GM12878 (cell line): ENCODE measurements around the gene THOC5. TPM values are rescaled to one million over a fixed set of nuclear protein-coding genes. Genes with fewer than 3 reads are reported as not detected.

ENCODE experiments used
- ATAC-seq: fragments of 200-7000 bp; cut with Tn5 transposase; 3 replicates; pipeline ENCODE4 v1.9.1; 2020; ENCODE audit warnings: mild to moderate bottlenecking, moderate library complexity
- BruUV-seq: library from RNA; stranded (reverse); fragments of 400-500 nt; replicated peaks from 2 replicates; lab custom pipeline; 2021; lab: Mats Ljungman, UMichigan
- CTCF ChIA-PET: fragments of 300-600 bp; sonication (Branson Sonifier 250); formaldehyde crosslinking; extraction: SDS; loops from one replicate; lab custom pipeline; 2021; ENCODE audit warnings: inconsistent platforms; lab: Yijun Ruan, JAX
- POLR2A ChIA-PET: fragments of 350-600 bp; formaldehyde crosslinking; extraction: SDS; loops from one replicate; lab custom pipeline; 2021; ENCODE audit warnings: inconsistent platforms; lab: Charles Lee
- RAD21 ChIA-PET: fragments of 300-600 bp; sonication (Branson Sonifier 250); formaldehyde crosslinking; loops from one replicate; lab custom pipeline; 2023; ENCODE audit warnings: antibody characterized with exemption; ENCODE audit not compliant: unreplicated experiment; lab: Charles Lee
- SMC1A ChIA-PET: fragments of 300-600 bp; sonication (Branson Sonifier 250); formaldehyde crosslinking; loops from one replicate; lab custom pipeline; 2023; ENCODE audit not compliant: unreplicated experiment, uncharacterized antibody; lab: Charles Lee
- DNase-seq: peaks from one replicate; pipeline ENCODE4 v3.0.0-alpha.2; 2011; ENCODE audit warnings: low read depth, low spot score
- FAIRE-seq: peaks from 3 replicates; lab custom pipeline; 2011; peaks lifted over from hg19 to GRCh38; lab: Jason Lieb, UNC
- H2AFZ ChIP-seq: 2 replicates; pipeline ENCODE4 v1.6.0; 2011; ENCODE audit warnings: low read depth, low read length, control low read depth; ENCODE audit not compliant: control insufficient read depth
- H3K27ac ChIP-seq: 2 replicates; pipeline ENCODE4 v1.5.1; 2011; ENCODE audit warnings: control low read depth; ENCODE audit not compliant: control insufficient read depth, insufficient read depth
- H3K27me3 ChIP-seq, 2 experiments: replicated peaks in 1 of 2; 2 replicates each; pipeline versions ENCODE4 v1.6.0 to v1.6.1; 2011; ENCODE audit warnings: low read length in 1 of 2; ENCODE audit not compliant: control insufficient read depth in 2 of 2, insufficient read depth in 2 of 2
- H3K36me3 ChIP-seq, 2 experiments: 2 replicates each; pipeline ENCODE4 v1.5.1; 2011; ENCODE audit warnings: low read length in 1 of 2; ENCODE audit not compliant: control insufficient read depth in 2 of 2, insufficient read depth in 2 of 2
- H3K4me1 ChIP-seq: 2 replicates; pipeline ENCODE4 v1.6.1; 2011; ENCODE audit warnings: mild to moderate bottlenecking, low read length, moderate library complexity, mixed read lengths; ENCODE audit not compliant: control insufficient read depth, insufficient read depth
- H3K4me2 ChIP-seq: 2 replicates; pipeline ENCODE4 v1.6.0; 2011; ENCODE audit warnings: control low read depth; ENCODE audit not compliant: control insufficient read depth, insufficient read depth
- H3K4me3 ChIP-seq: fragments of 200-600 bp; sonication (generic); 2 replicates; pipeline ENCODE4 v1.5.1; 2016
- H3K79me2 ChIP-seq: 2 replicates; pipeline ENCODE4 v1.6.0; 2011; ENCODE audit warnings: low read length; ENCODE audit not compliant: control insufficient read depth, insufficient read depth
- H3K9ac ChIP-seq: 2 replicates; pipeline ENCODE4 v1.8.0; 2011; ENCODE audit warnings: low read length, control low read depth, mixed read lengths; ENCODE audit not compliant: control insufficient read depth, insufficient read depth
- H3K9me3 ChIP-seq: replicated peaks from 3 replicates; pipeline ENCODE4 v1.5.1; 2011; ENCODE audit warnings: mild to moderate bottlenecking, low read length; ENCODE audit not compliant: control insufficient read depth, insufficient read depth
- H4K20me1 ChIP-seq: 2 replicates; pipeline ENCODE4 v1.6.0; 2011; ENCODE audit not compliant: control insufficient read depth, insufficient read depth
- EGR1 ChIP-seq, 2 experiments: IDR thresholded peaks; 1 replicate in 1 of 2; 2 replicates in 1 of 2; pipeline ENCODE4 v1.6.1; 2011 to 2012; ENCODE audit warnings: low read depth in 2 of 2, low read length in 2 of 2, borderline replicate concordance in 1 of 2, mild to moderate bottlenecking in 1 of 2, moderate library complexity in 1 of 2
- MYC ChIP-seq: IDR thresholded peaks from 2 replicates; pipeline ENCODE4 v1.6.1; 2011; ENCODE audit warnings: mild to moderate bottlenecking, low read length, moderate library complexity, inconsistent platforms; ENCODE audit not compliant: insufficient read depth, insufficient replicate concordance, insufficient read length, severe bottlenecking
- PML ChIP-seq: IDR thresholded peaks from 2 replicates; pipeline ENCODE4 v1.6.1; 2012; ENCODE audit warnings: low read length, inconsistent platforms
- RAD51 ChIP-seq: fragments of 450-650 bp; IDR thresholded peaks from 2 replicates; pipeline ENCODE4 v1.6.1; 2016; ENCODE audit warnings: moderate library complexity, mild to moderate bottlenecking, inconsistent platforms
- SUZ12 ChIP-seq: fragments of 200-600 bp; sonication (generic); IDR thresholded peaks from one replicate; pipeline ENCODE4 v1.6.1; 2018; ENCODE audit warnings: antibody characterized with exemption, mild to moderate bottlenecking; ENCODE audit not compliant: unreplicated experiment
- TCF3 ChIP-seq: IDR thresholded peaks from 2 replicates; pipeline ENCODE4 v1.6.1; 2012; ENCODE audit warnings: low read depth, mild to moderate bottlenecking, low read length, borderline replicate concordance; ENCODE audit not compliant: insufficient read depth
- ZZZ3 ChIP-seq: IDR thresholded peaks from 2 replicates; pipeline ENCODE4 v1.6.1; 2011; ENCODE audit warnings: low read depth; ENCODE audit not compliant: control insufficient read depth, insufficient read length
- WGBS: methylation state at CpG from one replicate; pipeline ENCODE4 v1.1.6; 2016; ENCODE audit warnings: low lambda C conversion rate; ENCODE audit not compliant: insufficient replicate concordance, insufficient coverage; ENCODE audit errors: missing lambda C conversion rate; 5-methylcytosine and 5-hydroxymethylcytosine counted together
- in situ Hi-C: fragments of 300-500 bp; cut with MboI; formaldehyde crosslinking; loops from 9 replicates; pipeline ENCODE4 v1.14.3; 2018; ENCODE audit warnings: mixed read lengths
- intact Hi-C: fragments of 100-400 bp; cut with micrococcal nuclease; formaldehyde crosslinking; loops from one replicate; pipeline ENCODE4 v1.14.2; 2022; ENCODE audit not compliant: unreplicated experiment
- polyA plus RNA-seq, 11 experiments: library from polyadenylated mRNA; depleted of rRNA in 4 of 11; unstranded in 6 of 11; stranded (reverse) in 5 of 11; fragments of >200 nt; fragmentation: Nextera tagmentation in 4 of 11; fragmentation: Illumina TruSeq in 1 of 11; extraction: Ambion mirVana in 4 of 11; extraction: Trizol in 1 of 11; gene quantifications; 1 replicate in 1 of 11; 2 replicates in 10 of 11; pipeline versions ENCODE4 v1.2.1 to v1.2.3, GENCODE V29; 2011 to 2016; ENCODE audit warnings: inconsistent platforms in 2 of 11, missing spikeins in 2 of 11, low read depth in 1 of 11
- total RNA-seq, 4 experiments: library from RNA; depleted of rRNA in 3 of 4; stranded (reverse); fragments of >200 nt in 3 of 4; fragmentation: Illumina TruSeq in 1 of 4; extraction: Trizol in 1 of 4; gene quantifications; 2 replicates each; pipeline versions ENCODE4 v1.2.1 to v1.2.3, GENCODE V29; 2013 to 2021
- TF ChIP-seq, protein P1 (sequence below): IDR thresholded peaks from 2 replicates; pipeline ENCODE4 v1.6.1; 2011; ENCODE audit warnings: mild to moderate bottlenecking, low read depth, low read length, moderate library complexity; ENCODE audit not compliant: insufficient replicate concordance
- TF ChIP-seq, protein P2 (sequence below): IDR thresholded peaks from 2 replicates; pipeline ENCODE4 v1.6.1; 2012; ENCODE audit warnings: low read depth, low read length, improper control_type of control experiment
- TF ChIP-seq, protein P3 (sequence below): fragments of 450-650 bp; IDR thresholded peaks from 2 replicates; pipeline ENCODE4 v1.6.1; 2017; ENCODE audit warnings: mild to moderate bottlenecking
- TF ChIP-seq, protein P4 (sequence below): IDR thresholded peaks from 2 replicates; pipeline ENCODE4 v1.6.1; 2011; ENCODE audit warnings: low read depth, low read length, improper control_type of control experiment, borderline replicate concordance

The THOC5 gene
- total and polyA plus RNA-seq, 10 of the 15 experiments (the other 5 are each of a cell fraction or from before 2014, with no cell fraction given), result 20.9 to 44.9 (median 31.4) TPM

DNA sequence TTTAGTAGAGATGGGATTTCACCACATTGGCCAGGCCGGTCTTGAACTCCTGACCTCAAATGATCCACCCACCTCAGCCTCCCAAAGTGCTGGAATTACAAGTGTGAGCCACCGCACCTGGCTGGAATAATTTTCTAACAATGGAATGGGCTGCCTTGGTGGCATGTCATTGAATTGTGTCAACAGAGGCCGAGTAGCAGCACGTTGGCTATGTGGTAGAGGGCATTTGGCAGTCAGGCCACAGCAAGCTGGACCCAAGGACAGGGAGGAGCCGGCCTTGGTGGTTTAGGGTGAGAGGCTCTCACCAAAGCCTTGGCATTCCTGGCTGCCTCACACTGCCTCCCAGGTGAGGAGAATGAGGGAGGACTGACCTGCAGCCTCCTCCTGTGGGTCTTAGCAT is 31.4 kb upstream of the THOC5 start:
- Histone ChIP-seq H3K9ac (no peak overlapping the region), H3K4me2 (no peak overlapping the region), H4K20me1 (no peaks in the 10 kb centered on the region), H3K9me3 (no peaks in the 10 kb centered on the region), H3K27me3 (no peaks in the 10 kb centered on the region), H3K4me1 (peaks cover 4% of the 10 kb centered on the region; the same call in 1 of the 2 replicates), H3K4me3 (no peak overlapping the region), H2AFZ (no peak overlapping the region), H3K36me3 (no peaks in the 10 kb centered on the region), H3K27ac (no peak overlapping the region), H3K79me2 (peaks cover 9% of the 10 kb centered on the region)
- no TSS peak for BruUV-seq
- ATAC-seq (no peak), DNase-seq (no peak), FAIRE-seq (no peak)
- TF ChIP-seq EGR1 (IDR thresholded peaks at IDR 0.05; ENCODE audit: borderline replicate concordance in 1 of 2, low read depth in 2 of 2, low read length in 2 of 2), result no peak
- TF ChIP-seq, protein P1, sequence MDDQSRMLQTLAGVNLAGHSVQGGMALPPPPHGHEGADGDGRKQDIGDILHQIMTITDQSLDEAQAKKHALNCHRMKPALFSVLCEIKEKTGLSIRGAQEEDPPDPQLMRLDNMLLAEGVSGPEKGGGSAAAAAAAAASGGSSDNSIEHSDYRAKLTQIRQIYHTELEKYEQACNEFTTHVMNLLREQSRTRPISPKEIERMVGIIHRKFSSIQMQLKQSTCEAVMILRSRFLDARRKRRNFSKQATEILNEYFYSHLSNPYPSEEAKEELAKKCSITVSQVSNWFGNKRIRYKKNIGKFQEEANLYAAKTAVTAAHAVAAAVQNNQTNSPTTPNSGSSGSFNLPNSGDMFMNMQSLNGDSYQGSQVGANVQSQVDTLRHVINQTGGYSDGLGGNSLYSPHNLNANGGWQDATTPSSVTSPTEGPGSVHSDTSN, result no peak
- TF ChIP-seq SUZ12, result no peak
- TF ChIP-seq, protein P2, sequence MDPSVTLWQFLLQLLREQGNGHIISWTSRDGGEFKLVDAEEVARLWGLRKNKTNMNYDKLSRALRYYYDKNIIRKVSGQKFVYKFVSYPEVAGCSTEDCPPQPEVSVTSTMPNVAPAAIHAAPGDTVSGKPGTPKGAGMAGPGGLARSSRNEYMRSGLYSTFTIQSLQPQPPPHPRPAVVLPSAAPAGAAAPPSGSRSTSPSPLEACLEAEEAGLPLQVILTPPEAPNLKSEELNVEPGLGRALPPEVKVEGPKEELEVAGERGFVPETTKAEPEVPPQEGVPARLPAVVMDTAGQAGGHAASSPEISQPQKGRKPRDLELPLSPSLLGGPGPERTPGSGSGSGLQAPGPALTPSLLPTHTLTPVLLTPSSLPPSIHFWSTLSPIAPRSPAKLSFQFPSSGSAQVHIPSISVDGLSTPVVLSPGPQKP, result no peak
- TF ChIP-seq, protein P3, sequence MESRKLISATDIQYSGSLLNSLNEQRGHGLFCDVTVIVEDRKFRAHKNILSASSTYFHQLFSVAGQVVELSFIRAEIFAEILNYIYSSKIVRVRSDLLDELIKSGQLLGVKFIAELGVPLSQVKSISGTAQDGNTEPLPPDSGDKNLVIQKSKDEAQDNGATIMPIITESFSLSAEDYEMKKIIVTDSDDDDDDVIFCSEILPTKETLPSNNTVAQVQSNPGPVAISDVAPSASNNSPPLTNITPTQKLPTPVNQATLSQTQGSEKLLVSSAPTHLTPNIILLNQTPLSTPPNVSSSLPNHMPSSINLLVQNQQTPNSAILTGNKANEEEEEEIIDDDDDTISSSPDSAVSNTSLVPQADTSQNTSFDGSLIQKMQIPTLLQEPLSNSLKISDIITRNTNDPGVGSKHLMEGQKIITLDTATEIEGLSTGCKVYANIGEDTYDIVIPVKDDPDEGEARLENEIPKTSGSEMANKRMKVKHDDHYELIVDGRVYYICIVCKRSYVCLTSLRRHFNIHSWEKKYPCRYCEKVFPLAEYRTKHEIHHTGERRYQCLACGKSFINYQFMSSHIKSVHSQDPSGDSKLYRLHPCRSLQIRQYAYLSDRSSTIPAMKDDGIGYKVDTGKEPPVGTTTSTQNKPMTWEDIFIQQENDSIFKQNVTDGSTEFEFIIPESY, result no peak
- no peak for TF ChIP-seq ZZZ3
- TF ChIP-seq, protein P4, sequence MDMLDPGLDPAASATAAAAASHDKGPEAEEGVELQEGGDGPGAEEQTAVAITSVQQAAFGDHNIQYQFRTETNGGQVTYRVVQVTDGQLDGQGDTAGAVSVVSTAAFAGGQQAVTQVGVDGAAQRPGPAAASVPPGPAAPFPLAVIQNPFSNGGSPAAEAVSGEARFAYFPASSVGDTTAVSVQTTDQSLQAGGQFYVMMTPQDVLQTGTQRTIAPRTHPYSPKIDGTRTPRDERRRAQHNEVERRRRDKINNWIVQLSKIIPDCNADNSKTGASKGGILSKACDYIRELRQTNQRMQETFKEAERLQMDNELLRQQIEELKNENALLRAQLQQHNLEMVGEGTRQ, result no peak
- no peak for TF ChIP-seq RAD51
- TF ChIP-seq TCF3, result no peak
- TF ChIP-seq MYC, result no peak
- no peak for TF ChIP-seq PML
- intact Hi-C loops, result no loop called here
- in situ Hi-C loops, result no loop called here
- ChIA-PET POLR2A (no interaction called here), RAD21 (interaction anchor here (0.6 to 0.7 kb wide), 2 partner anchors 101 to 470 kb away, joined by 3 read pairs; no protein-coding TSS in a partner anchor), SMC1A (no interaction called here), CTCF (interaction anchor here (0.7 kb wide), 1 partner anchor 503 kb away, joined by 3 read pairs; no protein-coding TSS in a partner anchor)
- WGBS, result 60% methylated on average over 5 of the region's 5 CpGs
